Adipose tissue (tissue), 3 donors: Measurements from ENCODE around the gene S100Z. TPM values are rescaled to one million over a fixed set of nuclear protein-coding genes. Genes with fewer than 3 reads are reported as not detected.
"Not testable (repeated sequence)": the region's sequence is repeated elsewhere in the genome, so short reads cannot be mapped to it uniquely, and the experiment has no call there.

ENCODE experiments used
- H3K27ac ChIP-seq: one replicate; pipeline ENCODE4 v1.5.1; 2013; ENCODE audit warnings: low read depth, low read length
- WGBS, 3 donors: extraction: QIAGEN DNeasy Blood & Tissue Kit; methylation state at CpG; one replicate each; pipeline ENCODE4 v1.1.7; 2013; 5-methylcytosine and 5-hydroxymethylcytosine counted together
- polyA plus RNA-seq, 3 donors: library from polyadenylated mRNA; stranded (reverse); fragments of 200-250 nt; gene quantifications; one replicate each; pipeline ENCODE4 v1.2.3, GENCODE V29; 2013
- donor health status: healthy with polysubstance abuse.
- donor health status: Bipolar disorder and iron deficiency.
- donor health status: healthy.

Gene S100Z
- polyA plus RNA-seq, 3 donors = 0.03 to 0.34 (median 0.16) TPM

GRCh38 chr5:76861612-76862011 lies 11.8 kb downstream of the S100Z start:
- WGBS, 3 donors = 69 to 83% (median 72%) methylated on average over 5 of the region's 5 CpGs
- no peak overlapping the region for H3K27ac ChIP-seq

GRCh38 chr5:76863001-76863400 lies 13.2 kb downstream of the S100Z start:
- H3K27ac ChIP-seq = no peak overlapping the region
- 21 to 57% (median 56%) methylated on average over 1 of the region's 1 CpG for WGBS, 3 donors

GRCh38 chr5:76866503-76866902 lies 16.7 kb downstream of the S100Z start:
- 76 to 94% (median 86%) methylated on average over 2 of the region's 2 CpGs for WGBS, 3 donors
- no peak overlapping the region for H3K27ac ChIP-seq

GRCh38 chr5:76867038-76867437 lies 17.2 kb downstream of the S100Z start:
- H3K27ac ChIP-seq = no peak overlapping the region
- 77 to 80% (median 80%) methylated on average over 4 of the region's 4 CpGs for WGBS, 3 donors

GRCh38 chr5:76867827-76868693 lies 18.2 kb downstream of the S100Z start:
- 53 to 71% (median 68%) methylated on average over 8 of the region's 8 CpGs for WGBS, 3 donors
- H3K27ac ChIP-seq = no peak overlapping the region

GRCh38 chr5:76870046-76870445 lies 20.2 kb downstream of the S100Z start:
- WGBS, 3 donors = 76 to 86% (median 86%) methylated on average over 6 of the region's 6 CpGs

GRCh38 chr5:76874088-76874581 lies 24.3 kb downstream of the S100Z start:
- no peak overlapping the region for H3K27ac ChIP-seq
- 31 to 39% (median 39%) methylated on average over 3 of the region's 3 CpGs for WGBS, 3 donors

More at GRCh38 chr5:76870046-76870445, 20.2 kb downstream of the S100Z start:
- H3K27ac ChIP-seq = no peak overlapping the region

- 70 to 82% (median 79%) methylated on average over 10 of the region's 10 CpGs for WGBS, 3 donors
- H3K27ac ChIP-seq = no peak overlapping the region
Observed at GRCh38 chr5:76888733-76889300, 39.0 kb downstream of the S100Z start.

GRCh38 chr5:76893294-76893693 lies 43.5 kb downstream of the S100Z start:
- WGBS, 3 donors = 75 to 80% (median 75%) methylated on average over 2 of the region's 2 CpGs
- no peak overlapping the region for H3K27ac ChIP-seq

- no peak overlapping the region for H3K27ac ChIP-seq
- WGBS, 3 donors = 95 to 97% (median 95%) methylated on average over 2 of the region's 2 CpGs
Observed at GRCh38 chr5:76896196-76896595, 46.4 kb downstream of the S100Z start.

GRCh38 chr5:76901522-76901921 lies 51.7 kb downstream of the S100Z start:
- no peak overlapping the region for H3K27ac ChIP-seq
- 68 to 84% (median 83%) methylated on average over 3 of the region's 3 CpGs for WGBS, 3 donors

GRCh38 chr5:76908166-76908565 lies 58.4 kb downstream of the S100Z start:
- no peak overlapping the region for H3K27ac ChIP-seq
- 80 to 90% (median 87%) methylated on average over 7 of the region's 7 CpGs for WGBS, 3 donors

GRCh38 chr5:76910344-76910933 lies 60.6 kb downstream of the S100Z start:
- 71 to 79% (median 78%) methylated on average over 9 of the region's 9 CpGs for WGBS, 3 donors
- H3K27ac ChIP-seq = not testable (repeated sequence)

GRCh38 chr5:76914671-76915070 lies 64.9 kb downstream of the S100Z start:
- 81 to 89% (median 82%) methylated on average over 14 of the region's 14 CpGs for WGBS, 3 donors

GRCh38 chr5:76918539-76918938 lies 68.7 kb downstream of the S100Z start:
- WGBS, 3 donors = 83 to 86% (median 84%) methylated on average over 3 of the region's 3 CpGs
- no peak overlapping the region for H3K27ac ChIP-seq

More at GRCh38 chr5:76914671-76915070, 64.9 kb downstream of the S100Z start:
- not testable (repeated sequence) for H3K27ac ChIP-seq

GRCh38 chr5:76920491-76920890 lies 70.7 kb downstream of the S100Z start:
- WGBS, 3 donors = 46 to 76% (median 57%) methylated on average over 4 of the region's 4 CpGs
- H3K27ac ChIP-seq = no peak overlapping the region

GRCh38 chr5:76926329-76927105 lies 76.7 kb downstream of the S100Z start:
- WGBS, 3 donors = 46 to 53% (median 46%) methylated on average over 6 of the region's 6 CpGs
- no peak overlapping the region for H3K27ac ChIP-seq

- H3K27ac ChIP-seq = no peak overlapping the region
- WGBS, 3 donors = 70 to 79% (median 78%) methylated on average over 4 of the region's 4 CpGs
Observed at GRCh38 chr5:76927961-76928360, 78.1 kb downstream of the S100Z start.
